HG02884 (cell line): Measurements from ENCODE around the gene ZCCHC7.

Experiments used
- ATAC-seq: cut with Tn5 transposase; IDR thresholded peaks from one replicate; pipeline ENCODE4 v1.9.1; 2021; ENCODE audit warnings: mild to moderate bottlenecking, moderate library complexity; ENCODE audit not compliant: unreplicated experiment

The ZCCHC7 gene

GRCh38 chr9:37364751-37365360 lies 244.5 kb downstream of the ZCCHC7 start:
- ATAC-seq: no peak

- ATAC-seq: peak; percentile 35
Measured at GRCh38 chr9:37369671-37370070, 249.3 kb downstream of the ZCCHC7 start.

- ATAC-seq: no peak
Measured at GRCh38 chr9:37370282-37370681, 249.9 kb downstream of the ZCCHC7 start.

- peak; percentile 57 for ATAC-seq
Measured at GRCh38 chr9:37370968-37371563, 250.7 kb downstream of the ZCCHC7 start.

- peak; percentile 6 for ATAC-seq
Measured at GRCh38 chr9:37371565-37372464, 251.4 kb downstream of the ZCCHC7 start.

GRCh38 chr9:37372839-37373238 lies 252.5 kb downstream of the ZCCHC7 start:
- ATAC-seq: no peak

GRCh38 chr9:37373621-37374020 lies 253.2 kb downstream of the ZCCHC7 start:
- no peak for ATAC-seq

GRCh38 chr9:37374892-37375291 lies 254.5 kb downstream of the ZCCHC7 start:
- no peak for ATAC-seq

GRCh38 chr9:37377688-37378612 lies 257.6 kb downstream of the ZCCHC7 start:
- ATAC-seq: peak; percentile 50

- ATAC-seq: no peak
Measured at GRCh38 chr9:37378613-37379004, 258.2 kb downstream of the ZCCHC7 start.

GRCh38 chr9:37379835-37380234 lies 259.5 kb downstream of the ZCCHC7 start:
- no peak for ATAC-seq

- no peak for ATAC-seq
Measured at GRCh38 chr9:37380570-37380969, 260.2 kb downstream of the ZCCHC7 start.

- no peak for ATAC-seq
Measured at GRCh38 chr9:37381094-37381741, 260.8 kb downstream of the ZCCHC7 start.

- ATAC-seq: no peak
Measured at GRCh38 chr9:37382161-37382981, 262.0 kb downstream of the ZCCHC7 start.

- ATAC-seq: no peak
Measured at GRCh38 chr9:37382982-37383357, 262.6 kb downstream of the ZCCHC7 start.

GRCh38 chr9:37383393-37383792 lies 263.0 kb downstream of the ZCCHC7 start:
- no peak for ATAC-seq

- ATAC-seq: no peak
Measured at GRCh38 chr9:37383876-37384746, 263.7 kb downstream of the ZCCHC7 start.

- ATAC-seq: no peak
Measured at GRCh38 chr9:37385286-37385685, 264.9 kb downstream of the ZCCHC7 start.

GRCh38 chr9:37386988-37387387 lies 266.6 kb downstream of the ZCCHC7 start:
- no peak for ATAC-seq
